ENCODE measurements around the gene LPP. TPM values are rescaled to one million over a fixed set of nuclear protein-coding genes. Genes with fewer than 3 reads are reported as not detected.

Gene LPP
- polyA plus RNA-seq, 2 of the 4 experiments (the other 2 are of a cell fraction) = 11.0 to 30.8 TPM

DNA sequence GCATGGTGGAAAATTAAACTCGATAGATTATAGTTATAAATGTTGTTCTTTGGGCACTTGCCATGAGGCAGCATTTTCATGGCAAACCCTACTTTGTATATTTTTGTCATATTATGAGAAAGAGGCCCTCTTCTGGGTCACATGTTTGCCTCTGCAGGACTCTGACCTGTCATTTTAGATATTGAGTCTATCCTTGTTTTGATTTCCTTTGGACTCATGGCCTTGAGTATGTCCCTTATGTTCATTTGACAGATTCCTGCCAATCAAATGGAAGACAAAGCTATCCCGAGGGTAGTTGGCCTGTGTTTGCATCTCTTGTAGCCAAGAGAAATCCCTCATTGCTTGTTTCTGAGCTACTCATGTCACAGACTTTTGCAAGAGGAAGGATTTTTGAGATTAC lies 226.3 kb downstream of the LPP start:
- 67% methylated on average over 2 of the region's 2 CpGs for WGBS (ENCODE audit: missing lambda C conversion rate)
- Histone ChIP-seq H3K4me1 (peaks cover 5% of the 10 kb centered on the region; the same call in 1 of the 3 replicates), H3K27ac (no peak overlapping the region), H3K4me2 (no peak overlapping the region), H3K4me3 (no peak overlapping the region), H3K9me3 (no peaks in the 10 kb centered on the region)
- TF ChIP-seq NPAS2 (CRISPR knock-in tag; IDR thresholded peaks at IDR 0.05; ENCODE audit: borderline replicate concordance) = no peak
- TF ChIP-seq REST (IDR thresholded peaks at IDR 0.05) = no peak
- no peak for TF ChIP-seq NR3C1 (IDR thresholded peaks at IDR 0.05)
- TF ChIP-seq EHF (CRISPR knock-in tag; IDR thresholded peaks at IDR 0.05) = no peak
- TF ChIP-seq KDM5A (IDR thresholded peaks at IDR 0.05) = no peak
- no peak for TF ChIP-seq MAZ (IDR thresholded peaks at IDR 0.05; ENCODE audit: borderline replicate concordance, low read depth, low read length)
- TF ChIP-seq CEBPB (IDR thresholded peaks at IDR 0.05) = no peak
- TF ChIP-seq RFX5 (IDR thresholded peaks at IDR 0.05) = no peak
- TF ChIP-seq BHLHE40 (IDR thresholded peaks at IDR 0.05; ENCODE audit: low read depth, low read length) = no peak
- no peak for TF ChIP-seq GATA3 (IDR thresholded peaks at IDR 0.05; ENCODE audit: borderline replicate concordance)
- TF ChIP-seq RNF2 (IDR thresholded peaks at IDR 0.05; ENCODE audit: borderline replicate concordance, low read depth) = no peak
- no peak for TF ChIP-seq FOSL2 (IDR thresholded peaks at IDR 0.05)
- no peak for TF ChIP-seq FOSL2 (CRISPR knock-in tag; IDR thresholded peaks at IDR 0.05)
- TF ChIP-seq CBX2 (IDR thresholded peaks at IDR 0.05; ENCODE audit: borderline replicate concordance, low read depth) = no peak
- TF ChIP-seq CHD2 (IDR thresholded peaks at IDR 0.05; ENCODE audit: low read length, partially characterized antibody) = no peak
- no peak for TF ChIP-seq FOXS1 (CRISPR knock-in tag; IDR thresholded peaks at IDR 0.05)
- no peak for TF ChIP-seq RAD21 (conservative IDR thresholded peaks at IDR 0.05 in 1 of 2, IDR thresholded peaks at IDR 0.05 in 1 of 2)
- no peak for FAIRE-seq
- DNase-seq (ENCODE audit: low read depth in 1 of 2, low spot score in 1 of 2) = no peak
- ChIA-PET POLR2A (no interaction called here), CTCF (interaction anchor here (0.6 to 1.0 kb wide), 2 partner anchors 9 to 640 kb away, joined by 3 read pairs; no protein-coding TSS in a partner anchor)
- ATAC-seq = no peak

- Histone ChIP-seq H3K4me2 (no peak overlapping the region), H3K4me1 (peaks cover 10% of the 10 kb centered on the region; the same call in 2 of the 3 replicates), H3K4me3 (no peak overlapping the region), H3K27ac (no peak overlapping the region), H3K9me3 (no peaks in the 10 kb centered on the region)
- POLR2A ChIA-PET = no interaction called here
- FAIRE-seq = no peak
- no peak for ATAC-seq
- CTCF ChIA-PET = interaction anchor here (0.6 to 1.0 kb wide), 2 partner anchors 9 to 640 kb away, joined by 3 read pairs; no protein-coding TSS in a partner anchor
- no peak for DNase-seq (ENCODE audit: low read depth in 1 of 2, low spot score in 1 of 2)
- TF ChIP-seq SMC3 (IDR thresholded peaks at IDR 0.05) (no peak), KDM1A (IDR thresholded peaks at IDR 0.05; ENCODE audit: low read depth) (no peak), RARB (CRISPR knock-in tag; IDR thresholded peaks at IDR 0.05) (no peak), CEBPB (IDR thresholded peaks at IDR 0.05) (no peak), PBX3 (IDR thresholded peaks at IDR 0.05) (no peak), FOSL2 (IDR thresholded peaks at IDR 0.05) (no peak), FOSL2 (CRISPR knock-in tag; IDR thresholded peaks at IDR 0.05) (no peak), RAD21 (conservative IDR thresholded peaks at IDR 0.05 in 1 of 2, IDR thresholded peaks at IDR 0.05 in 1 of 2) (no peak)
Observed at GRCh38 chr3:188380722-188381121, 226.8 kb downstream of the LPP start.

- H3K27ac ChIP-seq = no peak overlapping the region
- ChIA-PET POLR2A (no interaction called here), CTCF (no interaction called here)
- FAIRE-seq = no peak
- no peak for TF ChIP-seq PHF8 (IDR thresholded peaks at IDR 0.05; ENCODE audit: borderline replicate concordance, low read depth)
- TF ChIP-seq, protein P1, sequence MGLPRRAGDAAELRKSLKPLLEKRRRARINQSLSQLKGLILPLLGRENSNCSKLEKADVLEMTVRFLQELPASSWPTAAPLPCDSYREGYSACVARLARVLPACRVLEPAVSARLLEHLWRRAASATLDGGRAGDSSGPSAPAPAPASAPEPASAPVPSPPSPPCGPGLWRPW (IDR thresholded peaks at IDR 0.05) = no peak
- no peak for TF ChIP-seq CBX2 (IDR thresholded peaks at IDR 0.05; ENCODE audit: borderline replicate concordance, low read depth)
- no peak for ATAC-seq
- H3K4me2 ChIP-seq = no peak overlapping the region
- no peaks in the 10 kb centered on the region for H3K9me3 ChIP-seq
- peaks cover 26% of the 10 kb centered on the region for H3K4me1 ChIP-seq
- WGBS (ENCODE audit: missing lambda C conversion rate) = 65% methylated on average over 3 of the region's 3 CpGs
- H3K4me3 ChIP-seq = no peak overlapping the region
- no peak for DNase-seq (ENCODE audit: low read depth in 1 of 2, low spot score in 1 of 2)
Observed at GRCh38 chr3:188383748-188384147, 229.8 kb downstream of the LPP start.
